SU-DHL-6 (cell line): ENCODE results near the gene GFER.

Source experiments
- H2AFZ ChIP-seq: fragments of 200-600 bp; sonication (generic); 2 replicates; pipeline ENCODE4 v1.6.1; 2014; ENCODE audit warnings: low read depth, mild to moderate bottlenecking, moderate library complexity, mixed read lengths, antibody characterized with exemption, low read length; ENCODE audit not compliant: severe bottlenecking
- H3F3A ChIP-seq: fragments of 200-600 bp; shearing (Covaris generic); 2 replicates; pipeline ENCODE4 v1.6.0; 2016; ENCODE audit warnings: antibody characterized with exemption, mild to moderate bottlenecking; ENCODE audit not compliant: insufficient read depth
- H3K27ac ChIP-seq: fragments of 200-600 bp; sonication (generic); 2 replicates; pipeline ENCODE4 v1.5.1; 2016; ENCODE audit warnings: low read depth, mild to moderate bottlenecking, low read length, moderate library complexity, mixed read lengths
- H3K27me3 ChIP-seq: fragments of 200-600 bp; sonication (generic), shearing (Covaris generic); 2 replicates; pipeline ENCODE4 v1.6.0; 2014; ENCODE audit warnings: mild to moderate bottlenecking, low read length
- H3K36me3 ChIP-seq: fragments of 200-600 bp; sonication (generic); 2 replicates; pipeline ENCODE4 v1.6.1; 2014; ENCODE audit warnings: mild to moderate bottlenecking, low read length, mixed read lengths
- H3K4me2 ChIP-seq: fragments of 300-600, 200-600 bp; shearing (Covaris generic), sonication (generic); 2 replicates; pipeline ENCODE4 v1.6.0; 2014; ENCODE audit warnings: low read length, low read depth, mild to moderate bottlenecking; ENCODE audit not compliant: poor library complexity, severe bottlenecking
- H3K4me3 ChIP-seq: fragments of 200-600 bp; sonication (generic); 2 replicates; pipeline ENCODE4 v1.5.1; 2014; ENCODE audit warnings: antibody characterized with exemption, low read length, mild to moderate bottlenecking, mixed read lengths; ENCODE audit not compliant: insufficient read depth, poor library complexity, severe bottlenecking
- H3K79me2 ChIP-seq: fragments of 200-600 bp; sonication (generic); 2 replicates; pipeline ENCODE4 v1.6.1; 2014; ENCODE audit warnings: mild to moderate bottlenecking, low read length, moderate library complexity; ENCODE audit not compliant: insufficient read depth
- H3K9ac ChIP-seq: fragments of 200-600 bp; sonication (generic); 2 replicates; pipeline ENCODE4 v1.7.0; 2014; ENCODE audit warnings: mild to moderate bottlenecking, low read length
- H3K9me2 ChIP-seq: fragments of 200-600 bp; sonication (generic); replicated peaks from 2 replicates; pipeline ENCODE4 v1.6.1; 2014; ENCODE audit warnings: low read length; ENCODE audit not compliant: insufficient read depth
- H3K9me3 ChIP-seq: fragments of 200-600 bp; sonication (generic); 2 replicates; pipeline ENCODE4 v1.6.1; 2014; ENCODE audit warnings: low read length, mixed read lengths; ENCODE audit not compliant: insufficient read depth
- H4K20me1 ChIP-seq: fragments of 200-600 bp; sonication (generic); 2 replicates; pipeline ENCODE4 v1.6.1; 2014; ENCODE audit warnings: low read depth, mild to moderate bottlenecking, antibody characterized with exemption, low read length, moderate library complexity, mixed read lengths
- EZH2phosphoT487 ChIP-seq: fragments of 200-600 bp; sonication (generic), shearing (Covaris generic); conservative IDR thresholded peaks from 2 replicates; pipeline ENCODE4 v1.6.1; 2018; ENCODE audit warnings: mild to moderate bottlenecking, antibody characterized with exemption, low read length, moderate library complexity, mixed read lengths
- TF ChIP-seq, protein P1 (sequence below): fragments of 200-600 bp; sonication (generic); IDR thresholded peaks from one replicate; pipeline ENCODE4 v1.5.1; 2017; ENCODE audit warnings: antibody characterized with exemption, mild to moderate bottlenecking, low read length, moderate library complexity; ENCODE audit not compliant: insufficient read depth, poor library complexity, severe bottlenecking

The GFER gene

DNA sequence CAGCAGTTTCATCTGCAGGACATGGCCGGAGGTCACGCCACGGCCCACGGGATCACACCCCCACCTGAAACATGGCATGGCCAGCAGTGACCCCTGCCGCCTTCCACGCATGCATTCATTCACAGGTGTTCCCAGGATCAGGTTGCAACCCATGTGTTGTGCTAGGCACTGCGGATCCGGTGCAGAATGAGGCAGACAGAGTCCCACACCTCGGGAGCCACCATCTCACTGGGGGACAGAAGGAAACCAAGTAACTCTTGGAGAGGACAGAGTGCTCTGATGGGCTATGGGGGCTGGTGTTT lies 36.7 kb upstream of the GFER start:
- Histone ChIP-seq H3K4me2 (no peak overlapping the region), H3K79me2 (no peaks in the 10 kb centered on the region), H3K9me2 (no peaks in the 10 kb centered on the region), H3F3A (no peaks in the 10 kb centered on the region), H3K27ac (no peak overlapping the region), H4K20me1 (no peaks in the 10 kb centered on the region), H3K36me3 (no peaks in the 10 kb centered on the region), H3K4me3 (no peak overlapping the region), H3K9ac (no peak overlapping the region), H3K9me3 (no peaks in the 10 kb centered on the region), H3K27me3 (no peaks in the 10 kb centered on the region), H2AFZ (no peak overlapping the region)
- TF ChIP-seq, protein P1, sequence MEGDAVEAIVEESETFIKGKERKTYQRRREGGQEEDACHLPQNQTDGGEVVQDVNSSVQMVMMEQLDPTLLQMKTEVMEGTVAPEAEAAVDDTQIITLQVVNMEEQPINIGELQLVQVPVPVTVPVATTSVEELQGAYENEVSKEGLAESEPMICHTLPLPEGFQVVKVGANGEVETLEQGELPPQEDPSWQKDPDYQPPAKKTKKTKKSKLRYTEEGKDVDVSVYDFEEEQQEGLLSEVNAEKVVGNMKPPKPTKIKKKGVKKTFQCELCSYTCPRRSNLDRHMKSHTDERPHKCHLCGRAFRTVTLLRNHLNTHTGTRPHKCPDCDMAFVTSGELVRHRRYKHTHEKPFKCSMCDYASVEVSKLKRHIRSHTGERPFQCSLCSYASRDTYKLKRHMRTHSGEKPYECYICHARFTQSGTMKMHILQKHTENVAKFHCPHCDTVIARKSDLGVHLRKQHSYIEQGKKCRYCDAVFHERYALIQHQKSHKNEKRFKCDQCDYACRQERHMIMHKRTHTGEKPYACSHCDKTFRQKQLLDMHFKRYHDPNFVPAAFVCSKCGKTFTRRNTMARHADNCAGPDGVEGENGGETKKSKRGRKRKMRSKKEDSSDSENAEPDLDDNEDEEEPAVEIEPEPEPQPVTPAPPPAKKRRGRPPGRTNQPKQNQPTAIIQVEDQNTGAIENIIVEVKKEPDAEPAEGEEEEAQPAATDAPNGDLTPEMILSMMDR = no peak
- TF ChIP-seq EZH2phosphoT487 = no peak

DNA sequence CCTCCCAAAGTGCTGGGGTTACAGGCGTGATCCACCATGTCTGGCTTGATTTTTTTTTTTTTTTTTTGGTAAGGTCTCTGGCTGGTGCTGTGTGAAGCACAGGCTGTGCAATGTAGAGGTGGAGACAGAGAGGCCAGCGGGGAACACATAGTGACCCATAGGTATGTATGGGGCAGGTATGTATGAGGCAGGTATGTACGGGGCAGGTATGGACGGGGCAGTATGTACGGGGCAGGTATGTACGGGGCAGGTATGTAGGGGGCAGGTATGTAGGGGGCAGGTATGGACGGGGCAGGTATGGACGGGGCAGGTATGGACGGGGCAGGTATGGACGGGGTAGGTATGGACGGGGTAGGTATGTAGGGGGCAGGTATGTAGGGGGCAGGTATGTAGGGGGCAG lies 34.5 kb upstream of the GFER start:
- H4K20me1 ChIP-seq = no peaks in the 10 kb centered on the region
- H3K4me2 ChIP-seq = no peak overlapping the region
- no peaks in the 10 kb centered on the region for H3F3A ChIP-seq
- no peak overlapping the region for H3K9ac ChIP-seq
- H3K9me2 ChIP-seq = no peaks in the 10 kb centered on the region
- H3K79me2 ChIP-seq = no peaks in the 10 kb centered on the region
- no peaks in the 10 kb centered on the region for H3K27me3 ChIP-seq
- H3K4me3 ChIP-seq = no peak overlapping the region
- H2AFZ ChIP-seq = no peak overlapping the region
- H3K27ac ChIP-seq = no peak overlapping the region
- no peaks in the 10 kb centered on the region for H3K36me3 ChIP-seq
- TF ChIP-seq EZH2phosphoT487 = no peak
- TF ChIP-seq, protein P1 = no peak
- H3K9me3 ChIP-seq = no peaks in the 10 kb centered on the region

DNA sequence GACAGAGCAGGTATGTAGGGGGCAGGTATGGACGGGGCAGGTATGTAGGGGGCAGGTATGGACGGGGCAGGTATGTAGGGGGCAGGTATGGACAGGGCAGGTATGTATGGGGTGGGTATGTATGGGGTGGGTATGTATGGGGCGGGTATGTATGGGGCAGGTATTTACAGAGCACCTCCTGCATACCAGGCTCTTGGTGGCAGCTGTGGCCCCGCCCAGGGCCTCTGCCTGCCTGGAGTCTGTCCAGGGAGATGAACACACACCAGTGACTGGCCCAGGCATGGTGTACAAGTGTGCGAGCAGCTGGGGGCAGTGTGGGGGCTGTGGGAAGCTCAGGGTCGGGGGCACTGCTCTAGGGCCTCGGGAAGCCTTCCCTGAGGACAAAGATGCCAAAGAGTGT lies 33.9 kb upstream of the GFER start:
- H3K9me2 ChIP-seq = no peaks in the 10 kb centered on the region
- no peaks in the 10 kb centered on the region for H4K20me1 ChIP-seq
- H3K4me2 ChIP-seq = no peak overlapping the region

More for the DNA sequence above, 33.9 kb upstream of the GFER start:
- Histone ChIP-seq H3K27ac (no peak overlapping the region), H3K79me2 (no peaks in the 10 kb centered on the region), H3K36me3 (no peaks in the 10 kb centered on the region), H2AFZ (no peak overlapping the region), H3K27me3 (no peaks in the 10 kb centered on the region), H3F3A (no peaks in the 10 kb centered on the region), H3K4me3 (no peak overlapping the region), H3K9ac (no peak overlapping the region), H3K9me3 (no peaks in the 10 kb centered on the region)
- TF ChIP-seq EZH2phosphoT487 = no peak
- TF ChIP-seq, protein P1 = no peak
